ENCODE results near the gene FRMPD4. TPM values are rescaled to one million over a fixed set of nuclear protein-coding genes. Genes with fewer than 3 reads are reported as not detected.

FRMPD4 gene
- total RNA-seq, 1 experiment from 2014 or later: 1.4 TPM

- POLR2A ChIA-PET: no interaction called here
- 0 out of 2 replicates have a peak, but pooled peaks cover 4% of the 10 kb centered on the region for H3K9me3 Mint-ChIP-seq
- no peak overlapping the region for H3K27ac Mint-ChIP-seq
- no peak overlapping the region for H3K4me3 Mint-ChIP-seq
- ATAC-seq (no peak), DNase-seq (ENCODE audit: low spot score) (no peak)
- CTCF ChIA-PET: no interaction called here
- H3K36me3 Mint-ChIP-seq: no peaks in the 10 kb centered on the region
- no peaks in the 10 kb centered on the region for H3K27me3 Mint-ChIP-seq (ENCODE audit: low read depth)
- no peaks in the 10 kb centered on the region for H3K4me1 Mint-ChIP-seq
- TF ChIP-seq NR1H2 (CRISPR knock-in tag; IDR thresholded peaks at IDR 0.05): no peak
- no peak for TF ChIP-seq MLX (CRISPR knock-in tag; IDR thresholded peaks at IDR 0.05)
- TF ChIP-seq GABPB1 (CRISPR knock-in tag; IDR thresholded peaks at IDR 0.05): no peak
- no peak for TF ChIP-seq ERG (CRISPR knock-in tag; IDR thresholded peaks at IDR 0.05)
- TF ChIP-seq ZNF671 (CRISPR knock-in tag; IDR thresholded peaks at IDR 0.05): no peak
- no peak for TF ChIP-seq NFATC4 (CRISPR knock-in tag; IDR thresholded peaks at IDR 0.05)
- no peak for TF ChIP-seq ATF3 (CRISPR knock-in tag; conservative IDR thresholded peaks at IDR 0.05)
- no peak for TF ChIP-seq GTF2I (CRISPR knock-in tag; conservative IDR thresholded peaks at IDR 0.05)
- TF ChIP-seq ZNF532 (CRISPR knock-in tag; IDR thresholded peaks at IDR 0.05; ENCODE audit: borderline replicate concordance): no peak
- TF ChIP-seq TP53 (CRISPR knock-in tag; IDR thresholded peaks at IDR 0.05): no peak
- no peak for TF ChIP-seq USF1 (CRISPR knock-in tag; IDR thresholded peaks at IDR 0.05)
- no peak for TF ChIP-seq ETV6 (CRISPR knock-in tag; IDR thresholded peaks at IDR 0.05)
- no peak for TF ChIP-seq PRRX2 (CRISPR knock-in tag; IDR thresholded peaks at IDR 0.05)
- TF ChIP-seq E2F5 (CRISPR knock-in tag; IDR thresholded peaks at IDR 0.05): no peak
- TF ChIP-seq JAZF1 (CRISPR knock-in tag; IDR thresholded peaks at IDR 0.05): no peak
- no peak for TF ChIP-seq ZNF281 (CRISPR knock-in tag; IDR thresholded peaks at IDR 0.05)
Measured at GRCh38 chrX:12657881-12658280, 519.6 kb downstream of the FRMPD4 start.

All from WTC11 (cell line).